ENCODE measurements around the gene TMLHE.
"Not testable (repeated sequence)": the region's sequence is repeated elsewhere in the genome, so short reads cannot be mapped to it uniquely, and the experiment has no call there.

DNA sequence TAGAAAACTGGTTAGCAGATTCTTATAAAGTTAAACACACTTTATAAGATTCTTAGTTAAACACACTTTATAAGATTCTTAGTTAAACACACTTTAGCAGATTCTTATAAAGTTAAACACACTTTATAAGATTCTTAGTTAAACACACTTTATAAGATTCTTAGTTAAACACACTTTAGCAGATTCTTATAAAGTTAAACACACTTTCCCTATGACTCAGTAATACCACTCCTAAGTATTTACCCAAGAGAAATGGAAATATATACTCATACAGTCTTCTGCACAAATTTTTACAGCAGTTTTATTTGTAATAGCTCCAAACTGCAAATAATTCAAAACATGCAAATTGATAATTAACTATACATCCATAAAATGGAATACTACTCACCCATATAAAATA, 7.4 kb upstream of the TMLHE start:
- TF ChIP-seq, protein P1, sequence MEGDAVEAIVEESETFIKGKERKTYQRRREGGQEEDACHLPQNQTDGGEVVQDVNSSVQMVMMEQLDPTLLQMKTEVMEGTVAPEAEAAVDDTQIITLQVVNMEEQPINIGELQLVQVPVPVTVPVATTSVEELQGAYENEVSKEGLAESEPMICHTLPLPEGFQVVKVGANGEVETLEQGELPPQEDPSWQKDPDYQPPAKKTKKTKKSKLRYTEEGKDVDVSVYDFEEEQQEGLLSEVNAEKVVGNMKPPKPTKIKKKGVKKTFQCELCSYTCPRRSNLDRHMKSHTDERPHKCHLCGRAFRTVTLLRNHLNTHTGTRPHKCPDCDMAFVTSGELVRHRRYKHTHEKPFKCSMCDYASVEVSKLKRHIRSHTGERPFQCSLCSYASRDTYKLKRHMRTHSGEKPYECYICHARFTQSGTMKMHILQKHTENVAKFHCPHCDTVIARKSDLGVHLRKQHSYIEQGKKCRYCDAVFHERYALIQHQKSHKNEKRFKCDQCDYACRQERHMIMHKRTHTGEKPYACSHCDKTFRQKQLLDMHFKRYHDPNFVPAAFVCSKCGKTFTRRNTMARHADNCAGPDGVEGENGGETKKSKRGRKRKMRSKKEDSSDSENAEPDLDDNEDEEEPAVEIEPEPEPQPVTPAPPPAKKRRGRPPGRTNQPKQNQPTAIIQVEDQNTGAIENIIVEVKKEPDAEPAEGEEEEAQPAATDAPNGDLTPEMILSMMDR (conservative IDR thresholded peaks at IDR 0.05; ENCODE audit: low read length), result not testable (repeated sequence)
- not testable (repeated sequence) for TF ChIP-seq EZH2phosphoT487 (IDR thresholded peaks at IDR 0.05; ENCODE audit: borderline replicate concordance)
